ENCODE results near the gene CZIB. TPM values are rescaled to one million over a fixed set of nuclear protein-coding genes. Genes with fewer than 3 reads are reported as not detected.
"Not testable (repeated sequence)": the region's sequence is repeated elsewhere in the genome, so short reads cannot be mapped to it uniquely, and the experiment has no call there.

Gene CZIB
- total RNA-seq, 6 donors from 2014 or later, result 28.0 to 61.3 (median 42.4) TPM

DNA sequence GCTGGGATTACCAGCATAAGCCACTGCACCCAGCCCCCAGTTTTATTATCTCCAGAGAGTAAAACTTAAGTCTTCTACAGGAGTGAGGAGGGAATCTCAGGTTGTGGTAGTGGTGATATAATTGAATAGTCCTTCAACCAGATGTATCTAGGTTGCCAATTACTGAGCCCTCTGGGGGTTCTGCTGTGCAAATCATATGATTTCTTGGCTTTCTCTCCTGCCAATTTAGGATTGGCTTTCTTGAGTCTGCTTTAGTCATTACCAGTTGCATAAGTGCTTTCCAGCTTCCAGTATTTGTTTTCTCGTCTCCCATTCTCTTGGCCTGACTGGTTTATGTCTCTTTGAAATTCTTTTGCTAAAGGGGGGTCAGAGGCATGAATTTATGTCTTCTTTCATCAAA lies 12.7 kb downstream of the CZIB start:
- no peak for ATAC-seq (ENCODE audit: low FRiP score in 2 of 2)
- no peak overlapping the region for H3K4me3 ChIP-seq
- no peaks in the 10 kb centered on the region for H3K27me3 ChIP-seq
- TF ChIP-seq POLR2AphosphoS5 (IDR thresholded peaks at IDR 0.05), result no peak
- TF ChIP-seq EP300 (IDR thresholded peaks at IDR 0.05), result no peak
- TF ChIP-seq, protein P1, sequence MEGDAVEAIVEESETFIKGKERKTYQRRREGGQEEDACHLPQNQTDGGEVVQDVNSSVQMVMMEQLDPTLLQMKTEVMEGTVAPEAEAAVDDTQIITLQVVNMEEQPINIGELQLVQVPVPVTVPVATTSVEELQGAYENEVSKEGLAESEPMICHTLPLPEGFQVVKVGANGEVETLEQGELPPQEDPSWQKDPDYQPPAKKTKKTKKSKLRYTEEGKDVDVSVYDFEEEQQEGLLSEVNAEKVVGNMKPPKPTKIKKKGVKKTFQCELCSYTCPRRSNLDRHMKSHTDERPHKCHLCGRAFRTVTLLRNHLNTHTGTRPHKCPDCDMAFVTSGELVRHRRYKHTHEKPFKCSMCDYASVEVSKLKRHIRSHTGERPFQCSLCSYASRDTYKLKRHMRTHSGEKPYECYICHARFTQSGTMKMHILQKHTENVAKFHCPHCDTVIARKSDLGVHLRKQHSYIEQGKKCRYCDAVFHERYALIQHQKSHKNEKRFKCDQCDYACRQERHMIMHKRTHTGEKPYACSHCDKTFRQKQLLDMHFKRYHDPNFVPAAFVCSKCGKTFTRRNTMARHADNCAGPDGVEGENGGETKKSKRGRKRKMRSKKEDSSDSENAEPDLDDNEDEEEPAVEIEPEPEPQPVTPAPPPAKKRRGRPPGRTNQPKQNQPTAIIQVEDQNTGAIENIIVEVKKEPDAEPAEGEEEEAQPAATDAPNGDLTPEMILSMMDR (IDR thresholded peaks at IDR 0.05), result no peak
- no peak for TF ChIP-seq POLR2A (IDR thresholded peaks at IDR 0.05)
- DNase-seq, result no peak
- H3K9me3 ChIP-seq, result peaks cover 0 to 10% (median 2%) of the 10 kb centered on the region in 4 donors
- peaks cover 45 to 96% (median 78%) of the 10 kb centered on the region in 4 donors for H3K36me3 ChIP-seq
- 74 to 82% methylated on average over 1 of the region's 1 CpG for WGBS, 2 donors
- H3K4me1 ChIP-seq, result no peaks in the 10 kb centered on the region
- H3K27ac ChIP-seq, result no peak overlapping the region

DNA sequence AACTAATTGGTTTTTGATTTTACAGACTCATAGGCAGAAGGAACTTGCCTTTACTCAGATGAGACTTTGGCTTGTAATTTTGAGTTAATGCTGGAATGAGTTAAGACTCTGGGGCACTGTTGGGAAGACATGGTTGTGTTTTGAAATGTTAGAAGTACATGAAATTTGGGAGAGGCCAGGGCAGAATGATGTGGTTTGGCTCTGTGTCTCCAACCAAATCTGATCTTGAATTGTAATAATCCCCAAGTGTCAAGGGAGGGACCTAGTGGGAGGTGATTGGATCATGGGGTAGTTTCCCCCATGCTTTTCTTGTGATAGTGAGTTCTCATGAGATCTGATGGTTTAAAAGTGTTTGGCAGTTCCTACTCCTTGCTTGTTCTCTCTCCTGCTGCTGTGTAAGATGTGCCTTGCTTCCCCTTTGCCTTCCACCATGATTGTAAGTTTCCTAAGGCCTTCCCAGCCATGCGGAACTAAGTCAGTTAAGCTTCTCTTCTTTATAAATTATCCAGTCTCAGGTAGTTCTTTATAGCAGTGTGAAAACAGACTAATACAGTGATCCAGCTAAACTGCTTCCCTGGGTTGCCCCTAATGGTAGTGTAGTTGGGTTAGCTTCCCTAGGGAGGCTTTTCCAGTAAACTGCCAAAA lies 13.6 kb downstream of the CZIB start:
- WGBS, 2 donors, result 50 to 100% methylated on average over 1 of the region's 1 CpG
- ATAC-seq (ENCODE audit: low FRiP score in 2 of 2) (peak in 1 of 2 donors; percentile 71), DNase-seq (no peak)
- Histone ChIP-seq H3K27me3 (no peaks in the 10 kb centered on the region), H3K36me3 (peaks cover 54 to 95% (median 82%) of the 10 kb centered on the region in 4 donors), H3K4me3 (no peak overlapping the region), H3K4me1 (no peaks in the 10 kb centered on the region), H3K27ac (no peak overlapping the region), H3K9me3 (peaks cover 0 to 10% (median 2%) of the 10 kb centered on the region in 4 donors)
- TF ChIP-seq, protein P1 (IDR thresholded peaks at IDR 0.05), result no peak
- TF ChIP-seq POLR2AphosphoS5 (IDR thresholded peaks at IDR 0.05) (no peak), EP300 (IDR thresholded peaks at IDR 0.05) (no peak), POLR2A (IDR thresholded peaks at IDR 0.05) (no peak)

DNA sequence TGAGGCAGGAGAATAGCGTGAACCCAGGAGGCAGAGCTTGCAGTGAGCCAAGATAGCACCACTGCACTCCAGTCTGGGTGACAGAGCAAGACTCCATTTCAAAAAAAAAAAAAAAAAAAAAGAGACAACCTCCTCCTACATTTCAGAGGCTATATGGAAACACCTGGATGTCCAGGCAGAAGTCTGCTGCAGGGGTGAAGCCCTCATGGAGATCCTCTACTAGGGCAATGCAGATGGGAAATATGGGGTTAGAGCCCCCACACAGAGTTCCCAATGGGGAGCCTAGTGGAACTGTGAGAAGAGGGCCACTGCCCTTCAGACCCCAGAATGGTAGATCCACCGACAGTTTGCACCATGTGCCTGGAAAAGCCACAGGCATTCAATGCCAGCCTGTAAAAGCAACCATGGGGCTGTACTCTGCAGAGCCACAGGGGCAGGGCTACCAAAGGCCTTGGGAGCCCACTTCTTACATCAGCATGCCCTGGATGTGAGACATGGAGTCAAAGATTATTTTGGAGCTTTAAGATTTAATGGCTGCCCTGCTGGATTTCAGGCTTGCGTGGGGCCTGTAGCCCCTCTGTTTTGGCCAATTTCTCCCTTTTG lies 14.2 kb downstream of the CZIB start:
- not testable (repeated sequence) for H3K4me3 ChIP-seq; H3K27ac ChIP-seq; ATAC-seq (ENCODE audit: low FRiP score in 2 of 2); H3K9me3 ChIP-seq; H3K4me1 ChIP-seq; DNase-seq; H3K27me3 ChIP-seq
- H3K36me3 ChIP-seq, result peaks cover 57 to 95% (median 81%) of the 10 kb centered on the region in 4 donors
- WGBS, 2 donors, result 87 to 95% methylated on average over 3 of the region's 3 CpGs

DNA sequence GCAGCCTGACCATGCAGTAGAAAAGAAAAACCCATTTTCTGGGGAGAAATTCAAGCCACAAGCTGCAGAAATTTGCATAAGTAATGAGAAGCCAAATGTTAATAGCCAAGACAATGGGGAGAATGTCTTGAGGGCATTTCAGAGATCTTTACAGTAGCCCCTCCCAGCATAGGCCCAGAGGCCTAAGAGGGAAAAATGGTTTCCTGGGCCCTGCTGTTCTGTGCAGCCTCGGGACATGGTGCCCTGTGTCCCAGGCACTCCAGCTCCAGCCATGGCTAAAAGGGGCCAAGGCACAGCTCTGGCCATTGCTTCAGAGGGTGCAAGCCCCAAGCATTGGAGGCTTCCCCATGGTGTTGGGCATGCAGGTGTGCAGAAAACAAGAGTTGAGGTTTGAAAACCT lies 14.9 kb downstream of the CZIB start:
- not testable (repeated sequence) for ATAC-seq (ENCODE audit: low FRiP score in 2 of 2); H3K9me3 ChIP-seq; H3K4me1 ChIP-seq; H3K4me3 ChIP-seq; H3K27ac ChIP-seq; H3K27me3 ChIP-seq
- peak in 1 of 2 donors; percentile 37 for DNase-seq
- 100% methylated on average over 1 of the region's 1 CpG; no CpG with 5 or more reads in 1 of the 2 donors for WGBS, 2 donors
- H3K36me3 ChIP-seq, result peaks cover 56 to 93% (median 76%) of the 10 kb centered on the region in 4 donors

DNA sequence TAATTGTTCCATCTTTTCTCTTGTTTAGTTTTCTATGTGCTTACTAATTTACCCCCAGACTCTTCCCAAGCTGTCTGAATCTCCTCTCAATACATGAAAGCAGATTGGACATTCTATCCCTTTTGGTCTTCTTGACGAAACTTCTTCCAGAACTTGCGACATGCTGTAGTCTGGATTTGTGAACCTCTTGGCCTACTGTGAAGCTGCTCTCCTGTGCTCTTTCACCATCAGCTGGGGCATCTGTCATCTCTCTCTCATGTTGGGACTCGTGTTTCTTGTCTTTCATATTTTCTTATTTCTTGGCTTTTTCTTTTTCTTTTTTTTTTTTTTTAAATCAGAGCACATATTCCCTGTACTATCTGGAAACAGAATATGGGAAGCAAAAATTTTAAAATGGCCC lies 17.0 kb downstream of the CZIB start:
- H3K27ac ChIP-seq, result no peak overlapping the region
- no peak overlapping the region for H3K4me3 ChIP-seq
- H3K9me3 ChIP-seq, result peaks cover 0 to 10% (median 2%) of the 10 kb centered on the region in 4 donors
- H3K36me3 ChIP-seq, result peaks cover 38 to 73% (median 57%) of the 10 kb centered on the region in 4 donors
- peaks cover under 1 to 9% (median 6%) of the 10 kb centered on the region in 4 donors for H3K4me1 ChIP-seq
- ATAC-seq (ENCODE audit: low FRiP score in 2 of 2) (no peak), DNase-seq (no peak)
- H3K27me3 ChIP-seq, result no peaks in the 10 kb centered on the region
- WGBS, 2 donors, result 89 to 94% methylated on average over 3 of the region's 3 CpGs
- TF ChIP-seq, protein P1 (IDR thresholded peaks at IDR 0.05), result no peak
- TF ChIP-seq EP300 (IDR thresholded peaks at IDR 0.05) (no peak), POLR2A (IDR thresholded peaks at IDR 0.05) (no peak), POLR2AphosphoS5 (IDR thresholded peaks at IDR 0.05) (no peak)
